Activated CD8-positive, alpha-beta T cell treated with anti-CD3 and anti-CD28 coated beads for 36 hours (primary cell): Measurements from ENCODE around the gene STARD9. TPM values are rescaled to one million over a fixed set of nuclear protein-coding genes. Genes with fewer than 3 reads are reported as not detected.
"Not testable (repeated sequence)": the region's sequence is repeated elsewhere in the genome, so short reads cannot be mapped to it uniquely, and the experiment has no call there.

Source experiments
- ATAC-seq: fragments of 200-7000 bp; cut with Tn5 transposase; one replicate; pipeline ENCODE4 v1.10.0; 2021; ENCODE audit warnings: mild to moderate bottlenecking, moderate library complexity
- CTCF ChIA-PET: fragments of 350-600 bp; sonication (Branson Sonifier 250); formaldehyde crosslinking; loops from one replicate; lab custom pipeline; 2021; ENCODE audit warnings: antibody characterized with exemption; lab: Charles Lee
- POLR2A ChIA-PET: fragments of 350-600 bp; sonication (Branson Sonifier 250); formaldehyde crosslinking; loops from one replicate; lab custom pipeline; 2021; ENCODE audit warnings: antibody characterized with exemption; lab: Charles Lee
- DNase-seq: peaks from one replicate; pipeline ENCODE4 v3.0.0-alpha.2; 2020
- H3K27ac Mint-ChIP-seq: one replicate; pipeline ENCODE4 v1.8.0; 2021; ENCODE audit warnings: mild to moderate bottlenecking, mixed read lengths
- H3K27me3 Mint-ChIP-seq: one replicate; pipeline ENCODE4 v1.8.0; 2021; ENCODE audit warnings: mixed read lengths
- H3K36me3 Mint-ChIP-seq: one replicate; pipeline ENCODE4 v1.8.0; 2021; ENCODE audit warnings: low read depth, mixed read lengths
- H3K4me1 Mint-ChIP-seq: one replicate; pipeline ENCODE4 v1.8.0; 2021; ENCODE audit warnings: low read depth, mixed read lengths
- H3K4me3 Mint-ChIP-seq: one replicate; pipeline ENCODE4 v1.8.0; 2021; ENCODE audit warnings: mild to moderate bottlenecking, moderate library complexity, mixed read lengths
- H3K9me3 Mint-ChIP-seq: one replicate; pipeline ENCODE4 v1.8.0; 2021; ENCODE audit warnings: mixed read lengths
- intact Hi-C: fragments of 100-400 bp; cut with micrococcal nuclease; formaldehyde crosslinking; loops from one replicate; pipeline ENCODE4 v1.10.0; 2022
- total RNA-seq, 2 experiments: library from RNA; stranded (reverse); gene quantifications; one replicate each; pipeline ENCODE4 v1.2.3, GENCODE V29; 2021
- TF ChIP-seq, protein P1 (sequence below): fragments of 200-600 bp; IDR thresholded peaks from one replicate; pipeline ENCODE4 v1.8.0; 2022; ENCODE audit warnings: antibody characterized with exemption, mild to moderate bottlenecking

Gene STARD9
- total RNA-seq, 2 experiments from 2014 or later, result 4.8 to 6.4 TPM

DNA sequence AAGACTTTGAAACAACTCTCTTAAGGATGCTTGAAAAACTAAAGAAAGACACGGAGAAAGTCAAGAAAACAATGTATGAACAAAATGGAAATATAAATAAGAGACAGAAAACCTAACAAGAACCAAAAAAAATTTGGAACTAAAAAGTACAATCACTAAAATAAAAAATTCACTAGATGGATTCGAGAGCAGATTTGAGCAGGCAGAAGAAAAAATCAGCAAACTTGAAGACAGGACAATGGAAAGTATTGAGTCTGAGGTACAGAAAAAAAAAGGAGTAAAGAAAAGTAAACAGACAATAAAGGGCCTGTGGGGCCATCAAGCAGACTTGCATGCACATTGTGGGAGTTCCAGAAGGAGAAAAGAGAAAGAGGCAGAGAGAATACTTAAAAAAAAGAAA, 174.9 kb downstream of the STARD9 start:
- DNase-seq (no peak), ATAC-seq (no peak)
- peaks cover 8% of the 10 kb centered on the region for H3K9me3 Mint-ChIP-seq
- POLR2A ChIA-PET, result interaction anchor here (1.2 kb wide), 1 partner anchor 13 kb away, joined by 5 read pairs; the partner anchor contains the start of gene CDAN1
- H3K4me1 Mint-ChIP-seq, result no peaks in the 10 kb centered on the region
- H3K4me3 Mint-ChIP-seq, result no peak overlapping the region
- CTCF ChIA-PET, result interaction anchor here (0.8 kb wide), 1 partner anchor 13 kb away, joined by 3 read pairs; the partner anchor contains the start of gene CDAN1
- no peaks in the 10 kb centered on the region for H3K27me3 Mint-ChIP-seq
- H3K36me3 Mint-ChIP-seq, result peaks cover 34% of the 10 kb centered on the region
- intact Hi-C loops, result no loop called here
- TF ChIP-seq, protein P1, sequence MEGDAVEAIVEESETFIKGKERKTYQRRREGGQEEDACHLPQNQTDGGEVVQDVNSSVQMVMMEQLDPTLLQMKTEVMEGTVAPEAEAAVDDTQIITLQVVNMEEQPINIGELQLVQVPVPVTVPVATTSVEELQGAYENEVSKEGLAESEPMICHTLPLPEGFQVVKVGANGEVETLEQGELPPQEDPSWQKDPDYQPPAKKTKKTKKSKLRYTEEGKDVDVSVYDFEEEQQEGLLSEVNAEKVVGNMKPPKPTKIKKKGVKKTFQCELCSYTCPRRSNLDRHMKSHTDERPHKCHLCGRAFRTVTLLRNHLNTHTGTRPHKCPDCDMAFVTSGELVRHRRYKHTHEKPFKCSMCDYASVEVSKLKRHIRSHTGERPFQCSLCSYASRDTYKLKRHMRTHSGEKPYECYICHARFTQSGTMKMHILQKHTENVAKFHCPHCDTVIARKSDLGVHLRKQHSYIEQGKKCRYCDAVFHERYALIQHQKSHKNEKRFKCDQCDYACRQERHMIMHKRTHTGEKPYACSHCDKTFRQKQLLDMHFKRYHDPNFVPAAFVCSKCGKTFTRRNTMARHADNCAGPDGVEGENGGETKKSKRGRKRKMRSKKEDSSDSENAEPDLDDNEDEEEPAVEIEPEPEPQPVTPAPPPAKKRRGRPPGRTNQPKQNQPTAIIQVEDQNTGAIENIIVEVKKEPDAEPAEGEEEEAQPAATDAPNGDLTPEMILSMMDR, result no peak
- no peak overlapping the region for H3K27ac Mint-ChIP-seq

DNA sequence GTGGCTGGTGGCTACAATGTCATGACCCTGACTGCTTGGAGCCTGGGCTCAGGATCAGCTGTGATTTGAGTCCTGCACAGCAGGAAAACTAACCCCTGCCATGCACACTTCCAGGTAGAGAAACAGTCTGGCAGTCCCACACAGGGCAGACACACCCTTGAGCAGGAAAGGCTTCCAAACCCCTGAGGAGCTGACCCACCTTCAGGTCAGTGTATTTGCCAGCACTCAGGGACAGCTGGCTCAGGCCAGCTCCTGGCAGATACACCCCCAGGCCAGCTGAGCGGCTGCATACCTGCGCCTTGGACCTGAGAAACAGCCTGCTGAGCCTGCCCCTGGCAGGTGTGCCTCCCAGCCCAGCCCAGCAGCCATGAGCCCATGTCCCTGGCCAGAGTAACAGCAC, 183.7 kb downstream of the STARD9 start:
- H3K4me1 Mint-ChIP-seq, result no peaks in the 10 kb centered on the region
- TF ChIP-seq, protein P1, result no peak
- H3K27ac Mint-ChIP-seq, result no peak overlapping the region
- H3K27me3 Mint-ChIP-seq, result no peaks in the 10 kb centered on the region
- no peak overlapping the region for H3K4me3 Mint-ChIP-seq
- peaks cover 17% of the 10 kb centered on the region for H3K9me3 Mint-ChIP-seq
- ChIA-PET POLR2A (no interaction called here), CTCF (no interaction called here)
- intact Hi-C loops, result no loop called here
- ATAC-seq (no peak), DNase-seq (no peak)
- H3K36me3 Mint-ChIP-seq, result peaks cover 29% of the 10 kb centered on the region

DNA sequence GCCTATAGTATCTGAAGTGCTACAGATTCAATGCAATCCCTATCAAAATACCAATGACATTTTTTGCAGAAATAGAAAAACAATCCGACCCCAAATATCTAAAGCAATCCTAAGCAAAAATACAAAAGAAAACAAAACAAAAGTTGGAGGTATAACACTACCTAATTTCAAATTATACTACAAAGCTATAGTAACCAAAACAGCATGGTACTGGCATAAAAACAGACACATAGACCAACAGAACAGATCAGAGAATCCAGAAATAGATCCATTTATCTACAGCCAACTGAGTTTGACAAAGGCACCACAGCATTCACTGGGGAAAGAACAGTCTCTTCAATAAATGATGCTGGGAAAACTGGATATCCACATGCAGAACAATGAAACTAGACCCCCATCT, 185.4 kb downstream of the STARD9 start:
- CTCF ChIA-PET, result no interaction called here
- H3K27me3 Mint-ChIP-seq, result no peaks in the 10 kb centered on the region
- peaks cover 38% of the 10 kb centered on the region for H3K36me3 Mint-ChIP-seq
- H3K4me3 Mint-ChIP-seq, result no peak overlapping the region
- intact Hi-C loops, result no loop called here
- no peak overlapping the region for H3K27ac Mint-ChIP-seq
- POLR2A ChIA-PET, result no interaction called here
- ATAC-seq, result no peak
- no peak for DNase-seq
- no peaks in the 10 kb centered on the region for H3K4me1 Mint-ChIP-seq
- TF ChIP-seq, protein P1, result no peak
- peaks cover 26% of the 10 kb centered on the region for H3K9me3 Mint-ChIP-seq

DNA sequence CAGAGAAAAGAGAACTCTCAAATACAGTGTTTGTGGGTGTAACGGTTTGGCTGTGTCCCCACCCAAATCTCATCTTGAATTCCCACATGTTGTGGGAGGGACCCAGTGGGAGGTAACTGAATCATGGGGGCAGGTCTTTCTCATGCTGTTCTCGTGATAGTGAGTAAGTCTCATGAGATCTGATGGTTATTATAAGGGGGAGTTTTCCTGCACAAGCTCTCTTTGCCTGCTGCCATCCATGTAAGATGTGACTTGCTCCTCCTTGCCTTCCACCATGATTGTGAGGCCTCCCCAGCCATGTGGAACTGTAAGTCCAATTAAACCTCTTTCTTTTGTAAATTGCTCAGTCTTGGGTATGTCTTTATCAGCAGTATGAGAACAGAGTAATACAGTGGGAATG, 186.4 kb downstream of the STARD9 start:
- DNase-seq, H3K4me1 Mint-ChIP-seq, POLR2A ChIA-PET, CTCF ChIA-PET, H3K27me3 Mint-ChIP-seq, ATAC-seq, intact Hi-C loops, H3K4me3 Mint-ChIP-seq, H3K27ac Mint-ChIP-seq: not testable (repeated sequence)
- H3K36me3 Mint-ChIP-seq, result peaks cover 47% of the 10 kb centered on the region
- peaks cover 33% of the 10 kb centered on the region for H3K9me3 Mint-ChIP-seq

DNA sequence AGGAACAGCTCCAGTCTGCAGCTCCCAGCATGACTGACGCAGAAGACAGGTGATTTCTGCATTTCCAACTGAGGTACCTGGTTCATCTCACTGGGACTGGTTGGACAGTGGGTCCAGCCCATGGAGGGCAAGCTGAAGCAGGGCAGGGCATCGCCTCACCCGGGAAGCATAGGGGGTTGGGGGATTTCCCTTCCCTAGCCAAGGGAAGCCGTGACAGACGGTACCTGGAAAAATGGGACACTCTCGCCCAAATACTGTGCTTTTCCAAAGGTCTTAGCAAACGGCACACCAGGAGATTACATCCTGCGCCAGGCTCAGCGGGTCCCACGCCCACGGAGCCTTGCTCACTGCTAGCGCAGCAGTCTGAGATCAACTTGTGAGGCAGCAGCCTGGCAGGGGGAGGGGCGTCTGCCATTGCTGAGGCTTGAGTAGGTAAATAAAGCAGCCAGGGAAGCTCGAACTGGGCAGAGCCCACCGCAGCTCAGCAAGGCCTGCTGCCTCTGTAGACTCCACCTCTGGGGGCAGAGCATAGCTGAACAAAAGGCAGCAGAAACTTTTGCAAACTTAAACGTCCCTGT, 188.8 kb downstream of the STARD9 start:
- intact Hi-C loops, POLR2A ChIA-PET, H3K27ac Mint-ChIP-seq, H3K4me1 Mint-ChIP-seq, ATAC-seq, CTCF ChIA-PET, H3K27me3 Mint-ChIP-seq, H3K4me3 Mint-ChIP-seq, DNase-seq: not testable (repeated sequence)
- peaks cover 66% of the 10 kb centered on the region for H3K36me3 Mint-ChIP-seq
- peaks cover 40% of the 10 kb centered on the region for H3K9me3 Mint-ChIP-seq

DNA sequence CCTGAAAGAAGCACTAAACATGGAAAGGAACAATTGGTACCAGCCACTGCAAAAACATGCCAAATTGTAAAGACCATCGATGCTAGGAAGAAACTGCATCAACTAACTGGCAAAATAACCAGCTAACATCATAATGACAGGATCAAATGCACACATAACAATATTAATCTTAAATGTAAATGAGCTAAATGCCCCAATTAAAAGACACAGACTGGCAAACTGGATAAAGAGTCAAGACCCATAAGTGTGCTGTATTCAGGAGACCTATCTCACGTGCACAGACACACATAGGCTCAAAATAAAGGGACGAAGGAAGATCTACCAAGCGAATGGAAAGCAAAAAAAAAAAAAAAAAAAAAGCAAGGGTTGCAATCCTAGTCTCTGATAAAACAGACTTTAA, 190.7 kb downstream of the STARD9 start:
- H3K36me3 Mint-ChIP-seq, result peaks cover 69% of the 10 kb centered on the region
- H3K27me3 Mint-ChIP-seq, intact Hi-C loops, DNase-seq, POLR2A ChIA-PET, H3K27ac Mint-ChIP-seq, H3K4me1 Mint-ChIP-seq, CTCF ChIA-PET, ATAC-seq, H3K4me3 Mint-ChIP-seq: not testable (repeated sequence)
- H3K9me3 Mint-ChIP-seq, result peaks cover 38% of the 10 kb centered on the region

Other genes with a start within 250 kb of the STARD9 start
- gene CAPN3, start 216.1 kb upstream of the STARD9 start, total RNA-seq, result 1 to 10 TPM; 3.3 to 3.5 TPM
- gene ZNF106, start 84.5 kb upstream of the STARD9 start, total RNA-seq, result 10 to 100 TPM; 46.4 to 46.6 TPM
- 10 to 100 TPM; 31.2 to 33.1 TPM for gene SNAP23, start 80.0 kb upstream of the STARD9 start, total RNA-seq
- 10 to 100 TPM; 13.7 to 15.1 TPM for gene LRRC57, start 26.8 kb upstream of the STARD9 start, total RNA-seq
- 10 to 100 TPM; 45.3 to 48.8 TPM for gene HAUS2, start 26.8 kb upstream of the STARD9 start, total RNA-seq
- gene CDAN1, start 161.5 kb downstream of the STARD9 start, total RNA-seq, result 10 to 100 TPM; 18.3 to 19.0 TPM